GM18909 (cell line): ENCODE measurements around the gene PTPRN2.
"Not testable (repeated sequence)": the region's sequence is repeated elsewhere in the genome, so short reads cannot be mapped to it uniquely, and the experiment has no call there.

ENCODE experiments used
- ATAC-seq: cut with Tn5 transposase; IDR thresholded peaks from one replicate; pipeline ENCODE4 v1.9.1; 2021; ENCODE audit warnings: mild to moderate bottlenecking; ENCODE audit not compliant: unreplicated experiment, poor library complexity

PTPRN2 gene

DNA sequence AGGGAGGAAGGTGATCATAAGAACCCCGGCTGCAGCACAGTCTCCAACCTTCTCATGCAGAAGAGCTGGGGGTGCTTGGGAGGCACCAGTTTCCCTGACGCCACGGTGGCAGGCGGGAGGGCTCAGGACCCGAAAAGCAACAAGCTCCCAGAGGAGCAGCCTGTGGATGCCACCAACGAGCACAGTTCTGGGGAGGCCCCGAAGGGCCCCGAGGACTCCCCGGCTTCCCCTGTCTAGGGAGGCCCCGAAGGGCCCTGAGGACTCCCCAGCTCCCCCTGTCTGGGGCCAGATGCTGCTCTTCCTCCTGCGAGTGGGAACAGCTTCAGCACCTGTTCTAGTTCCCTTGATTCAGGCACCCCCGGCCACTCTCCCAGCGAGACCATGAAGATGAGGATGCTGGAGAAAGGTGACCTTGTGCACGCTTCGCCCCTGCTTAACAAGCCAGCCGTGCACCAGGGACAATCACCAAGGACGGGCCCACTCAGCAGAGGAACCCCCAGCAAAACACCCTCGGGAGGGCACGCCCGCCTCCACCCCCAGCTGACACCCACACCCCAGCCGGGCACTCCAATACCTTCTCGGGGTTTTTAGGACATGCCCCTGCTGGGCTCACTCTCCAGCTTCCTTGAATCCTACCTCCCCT lies 112.5 kb downstream of the PTPRN2 start:
- no peak for ATAC-seq

DNA sequence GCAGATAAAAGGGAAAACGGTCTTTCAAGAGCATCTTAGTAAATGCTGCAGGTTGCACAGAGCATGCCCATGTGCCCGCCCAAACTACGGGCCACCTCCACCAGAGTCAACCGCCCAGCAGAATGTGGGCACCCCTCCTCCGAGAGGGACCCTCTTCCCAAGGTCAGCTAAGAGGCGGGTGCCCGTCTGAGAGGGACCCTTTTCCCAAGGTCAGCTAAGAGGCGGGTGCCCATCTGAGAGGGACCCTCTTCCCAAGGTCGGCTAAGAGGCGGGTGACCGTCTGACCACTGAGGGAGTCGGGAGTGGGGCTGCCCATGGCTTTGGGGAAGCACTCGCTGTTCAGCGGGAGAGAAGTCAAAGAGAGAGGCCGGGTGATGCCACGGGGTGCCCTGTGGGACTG lies 113.1 kb downstream of the PTPRN2 start:
- ATAC-seq, result no peak

- no peak for ATAC-seq
These were observed 113.7 kb downstream of the PTPRN2 start for GRCh38 chr7:158473946-158474345.

DNA sequence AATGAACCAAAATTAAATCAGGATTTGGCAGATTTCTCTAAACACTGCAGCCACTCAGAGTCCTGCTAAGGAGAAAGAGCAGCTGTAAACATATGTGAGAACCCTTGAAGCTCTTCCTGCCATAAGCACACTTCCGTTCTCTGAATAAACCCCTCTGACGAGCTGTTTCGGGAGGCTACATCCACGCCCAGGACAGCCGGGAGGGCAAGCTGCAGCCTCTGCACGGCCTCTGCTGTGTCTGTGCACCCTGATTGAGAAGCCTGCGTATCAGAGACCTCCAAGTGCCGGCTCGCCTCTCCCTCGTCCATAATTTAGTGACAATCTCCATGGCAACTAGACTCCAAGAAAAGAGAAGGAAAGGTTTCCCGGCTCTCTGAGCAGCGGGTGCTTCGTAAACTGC lies 114.4 kb downstream of the PTPRN2 start:
- no peak for ATAC-seq

DNA sequence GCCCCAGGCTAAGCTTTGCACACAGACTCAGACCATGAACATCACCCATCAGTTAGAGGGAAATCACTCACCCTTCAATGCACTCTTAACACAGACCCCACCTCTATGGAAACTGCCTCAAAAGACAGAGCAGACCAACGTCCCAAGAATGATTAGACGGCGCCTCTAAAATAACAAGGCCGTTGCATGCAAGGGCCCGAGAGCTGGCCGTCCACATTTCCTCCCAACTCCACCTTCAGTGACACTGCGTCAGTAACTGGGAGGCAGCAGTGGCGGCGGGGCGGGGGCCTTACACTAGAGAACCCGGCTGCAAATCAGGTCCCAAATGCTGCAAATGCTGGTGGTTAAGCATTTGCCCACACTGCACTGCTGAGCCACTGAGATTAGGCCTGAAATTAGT lies 115.0 kb downstream of the PTPRN2 start:
- no peak for ATAC-seq

GRCh38 chr7:158471716-158472115 lies 115.9 kb downstream of the PTPRN2 start:
- no peak for ATAC-seq

DNA sequence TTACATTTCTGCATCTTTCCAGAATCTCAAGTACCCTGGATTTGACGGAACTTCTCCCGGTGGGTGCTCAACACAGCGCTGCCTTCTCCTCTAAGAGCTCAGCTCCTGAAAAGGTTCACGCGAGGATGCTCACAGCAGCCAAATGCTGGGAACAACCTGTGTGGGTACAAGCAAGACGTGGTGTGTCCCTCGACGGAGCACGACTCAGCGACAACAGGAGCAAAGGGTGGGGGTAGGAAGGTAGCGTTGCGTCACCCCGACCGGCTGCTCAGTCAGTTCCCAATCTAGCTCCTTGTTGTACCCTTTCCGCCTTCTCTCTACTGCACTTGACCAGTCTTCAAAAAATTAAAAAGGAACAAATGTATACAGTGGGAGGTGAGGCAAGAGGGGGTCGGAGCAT lies 117.3 kb downstream of the PTPRN2 start:
- no peak for ATAC-seq

DNA sequence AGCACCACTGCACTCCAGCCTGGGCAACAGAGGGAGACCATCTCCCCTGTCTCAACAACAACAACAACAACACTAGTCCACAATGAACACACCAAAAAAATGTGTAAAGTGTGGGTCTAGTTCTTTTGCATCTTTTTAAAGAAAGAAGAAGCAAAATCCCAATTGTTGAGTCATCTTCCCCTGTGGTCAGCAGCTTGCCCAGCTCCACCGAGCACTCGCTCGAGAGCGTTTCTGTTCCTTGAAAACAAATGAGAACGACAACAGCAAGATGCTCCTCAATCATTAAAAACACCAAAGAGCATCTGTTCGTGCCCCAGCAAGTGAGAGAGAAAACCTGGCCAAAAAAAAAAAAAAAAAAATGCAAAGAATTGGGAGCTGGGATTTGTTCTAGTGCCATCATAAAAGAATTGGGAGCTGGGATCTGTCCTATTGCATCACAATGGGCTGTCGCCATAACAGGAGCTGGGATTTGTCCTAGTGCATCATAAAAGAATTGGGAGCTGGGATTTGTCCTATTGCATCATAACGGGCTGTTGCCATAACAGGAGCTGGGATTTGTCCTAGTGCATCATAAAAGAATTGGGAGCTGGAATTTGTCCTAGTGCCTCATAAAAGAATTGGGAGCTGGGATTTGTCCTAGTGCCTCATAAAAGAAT lies 118.1 kb downstream of the PTPRN2 start:
- no peak for ATAC-seq

GRCh38 chr7:158468700-158469296 lies 118.8 kb downstream of the PTPRN2 start:
- ATAC-seq, result no peak

GRCh38 chr7:158468181-158468580 lies 119.4 kb downstream of the PTPRN2 start:
- ATAC-seq, result no peak

DNA sequence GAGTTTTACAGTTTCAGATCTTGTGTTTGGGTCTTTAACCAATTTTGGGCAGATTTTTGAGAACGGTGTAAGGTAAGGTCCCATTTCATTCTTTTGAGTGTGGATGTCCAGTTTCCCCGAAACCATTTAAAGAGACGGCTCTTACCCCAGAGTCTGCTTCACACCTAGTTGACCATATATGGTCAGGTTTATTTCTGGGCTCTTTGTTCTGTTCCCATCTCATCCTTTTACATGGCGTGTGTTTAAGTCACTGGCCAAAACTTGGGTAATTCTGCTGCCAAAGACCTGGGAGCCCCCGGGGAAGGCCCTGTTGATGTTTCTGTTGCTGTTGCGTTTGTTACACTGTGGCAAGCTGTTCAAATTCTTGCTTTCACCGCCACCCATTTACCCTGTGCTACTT lies 120.1 kb downstream of the PTPRN2 start:
- ATAC-seq, result no peak

DNA sequence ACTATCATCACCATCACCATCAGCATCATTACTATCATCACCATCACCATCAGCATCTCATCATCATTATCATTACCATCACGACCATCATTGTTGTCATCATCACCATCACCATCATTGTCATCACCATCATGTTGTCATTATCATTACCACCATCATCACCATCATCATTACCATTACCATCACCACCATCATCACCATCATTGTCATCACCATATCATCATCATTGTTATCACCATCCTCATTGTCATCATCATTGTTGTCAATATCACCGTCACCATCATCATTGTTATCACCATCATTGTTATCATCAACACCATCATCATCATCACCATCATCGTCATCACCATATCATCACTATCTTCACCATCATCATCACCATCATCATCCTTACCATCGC lies 124.3 kb downstream of the PTPRN2 start:
- ATAC-seq, result no peak

DNA sequence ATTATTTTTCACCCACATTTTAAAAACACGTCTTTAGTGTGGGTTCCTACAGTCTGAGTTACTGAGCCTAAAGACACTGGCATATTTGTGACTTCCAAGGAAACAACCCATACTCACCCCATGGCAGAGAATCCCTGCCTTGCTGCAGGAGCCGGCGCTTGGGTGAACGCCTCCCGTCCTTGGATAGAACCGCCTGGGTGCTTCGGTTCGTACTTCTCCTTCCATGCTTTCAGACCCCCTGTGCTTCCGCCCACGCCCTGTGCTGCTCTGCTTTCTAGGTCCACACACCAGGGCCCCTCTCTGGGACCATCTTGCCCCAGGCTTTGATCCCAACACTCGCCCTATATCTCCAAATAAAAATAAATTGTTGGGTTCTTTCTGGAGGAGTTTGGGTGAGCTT lies 125.8 kb downstream of the PTPRN2 start:
- no peak for ATAC-seq

- no peak for ATAC-seq
These were observed 127.0 kb downstream of the PTPRN2 start for GRCh38 chr7:158460665-158461064.

GRCh38 chr7:158458716-158459282 lies 128.8 kb downstream of the PTPRN2 start:
- no peak for ATAC-seq

DNA sequence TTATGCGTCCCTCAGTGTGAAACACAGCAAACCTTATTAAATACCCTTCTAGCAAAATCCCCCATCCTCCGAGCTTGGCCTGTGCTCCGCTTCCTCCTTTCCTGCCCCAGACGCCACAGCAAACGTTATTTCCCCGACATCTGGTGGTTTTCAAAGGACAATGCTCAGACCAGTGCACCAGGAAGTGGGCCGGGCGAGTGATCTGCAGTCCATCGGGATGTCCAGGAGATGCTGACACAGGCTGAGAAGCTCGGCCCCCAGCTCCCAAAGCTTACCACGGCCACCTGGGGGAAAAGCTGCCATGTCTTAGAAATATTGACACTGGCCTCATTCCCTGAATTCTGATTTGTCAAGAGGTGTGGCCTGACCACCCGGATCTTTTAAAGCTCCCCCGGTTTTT lies 129.5 kb downstream of the PTPRN2 start:
- ATAC-seq, result no peak

GRCh38 chr7:158457586-158457985 lies 130.0 kb downstream of the PTPRN2 start:
- ATAC-seq, result not testable (repeated sequence)

- no peak for ATAC-seq
These were observed 133.0 kb downstream of the PTPRN2 start for GRCh38 chr7:158454631-158455030.

GRCh38 chr7:158453663-158454062 lies 134.0 kb downstream of the PTPRN2 start:
- ATAC-seq, result no peak

- no peak for ATAC-seq
These were observed 135.3 kb downstream of the PTPRN2 start for GRCh38 chr7:158452331-158452730.

- no peak for ATAC-seq
These were observed 137.0 kb downstream of the PTPRN2 start for GRCh38 chr7:158450476-158451124.
